Endometrial microvascular endothelial cells (primary cell): ENCODE measurements around the gene LSS. TPM values are rescaled to one million over a fixed set of nuclear protein-coding genes. Genes with fewer than 3 reads are reported as not detected.

Experiments
- in situ Hi-C: cut with HindIII; loops from 2 replicates; pipeline ENCODE4 v1.10.0; 2017; ENCODE audit warnings: low sequenced_read_pairs, low pct_unique_long_range_greater_than_20kb; ENCODE audit errors: inconsistent ontology term
- total RNA-seq: library from RNA; depleted of rRNA; stranded (reverse); fragments of >200 nt; gene quantifications from one replicate; pipeline ENCODE4 v1.2.3, GENCODE V29; 2015; ENCODE audit errors: inconsistent ontology term

Gene LSS
- total RNA-seq, 1 donor from 2014 or later: 57.2 TPM

- in situ Hi-C loops: no loop called here
Measured at GRCh38 chr21:46221664-46222435, 6.7 kb downstream of the LSS start.

- in situ Hi-C loops: no loop called here
Measured at GRCh38 chr21:46220847-46221246, 7.7 kb downstream of the LSS start.

GRCh38 chr21:46220275-46220810 is 8.2 kb downstream of the LSS start:
- in situ Hi-C loops: no loop called here

- in situ Hi-C loops: no loop called here
Measured at GRCh38 chr21:46219591-46220239, 8.9 kb downstream of the LSS start.

DNA sequence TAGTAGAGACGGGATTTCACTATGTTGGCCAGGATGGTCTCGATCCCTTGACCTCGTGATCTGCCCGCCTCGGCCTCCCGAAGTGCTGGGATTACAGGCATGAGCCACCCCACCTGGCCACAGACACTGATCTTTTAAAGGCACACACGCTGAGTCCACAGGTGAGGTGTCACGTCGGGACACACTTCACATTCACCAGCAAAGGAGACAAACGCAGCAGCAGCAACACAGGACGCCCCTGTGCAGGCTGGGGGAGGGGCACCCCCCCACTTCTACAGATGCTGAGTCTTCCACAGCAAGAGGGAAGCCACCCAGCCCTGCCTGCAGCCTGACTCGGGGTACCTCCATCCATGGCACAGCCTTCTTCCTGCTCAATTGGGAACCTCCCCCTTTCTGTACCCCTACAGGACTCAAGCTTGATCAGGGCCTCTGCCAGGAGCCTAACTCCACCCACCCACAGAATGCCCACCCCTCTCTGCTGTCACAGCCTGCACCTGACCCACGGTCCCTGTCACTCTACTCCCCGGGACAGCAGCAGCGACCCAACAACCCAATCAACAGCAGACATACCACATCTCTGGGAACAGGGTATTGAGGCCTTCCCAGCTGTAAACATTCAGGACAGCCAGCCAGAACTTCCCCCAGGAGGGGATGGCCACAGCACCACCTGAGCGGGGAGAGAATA is 9.5 kb downstream of the LSS start:
- in situ Hi-C loops: no loop called here

GRCh38 chr21:46217511-46218196 is 10.9 kb downstream of the LSS start:
- in situ Hi-C loops: no loop called here

- in situ Hi-C loops: no loop called here
Measured at GRCh38 chr21:46216132-46216747, 12.3 kb downstream of the LSS start.

GRCh38 chr21:46215436-46216131 is 13.0 kb downstream of the LSS start:
- in situ Hi-C loops: no loop called here

- in situ Hi-C loops: no loop called here
Measured at GRCh38 chr21:46214478-46215340, 13.9 kb downstream of the LSS start.

- in situ Hi-C loops: no loop called here
Measured at GRCh38 chr21:46213620-46214286, 14.8 kb downstream of the LSS start.

DNA sequence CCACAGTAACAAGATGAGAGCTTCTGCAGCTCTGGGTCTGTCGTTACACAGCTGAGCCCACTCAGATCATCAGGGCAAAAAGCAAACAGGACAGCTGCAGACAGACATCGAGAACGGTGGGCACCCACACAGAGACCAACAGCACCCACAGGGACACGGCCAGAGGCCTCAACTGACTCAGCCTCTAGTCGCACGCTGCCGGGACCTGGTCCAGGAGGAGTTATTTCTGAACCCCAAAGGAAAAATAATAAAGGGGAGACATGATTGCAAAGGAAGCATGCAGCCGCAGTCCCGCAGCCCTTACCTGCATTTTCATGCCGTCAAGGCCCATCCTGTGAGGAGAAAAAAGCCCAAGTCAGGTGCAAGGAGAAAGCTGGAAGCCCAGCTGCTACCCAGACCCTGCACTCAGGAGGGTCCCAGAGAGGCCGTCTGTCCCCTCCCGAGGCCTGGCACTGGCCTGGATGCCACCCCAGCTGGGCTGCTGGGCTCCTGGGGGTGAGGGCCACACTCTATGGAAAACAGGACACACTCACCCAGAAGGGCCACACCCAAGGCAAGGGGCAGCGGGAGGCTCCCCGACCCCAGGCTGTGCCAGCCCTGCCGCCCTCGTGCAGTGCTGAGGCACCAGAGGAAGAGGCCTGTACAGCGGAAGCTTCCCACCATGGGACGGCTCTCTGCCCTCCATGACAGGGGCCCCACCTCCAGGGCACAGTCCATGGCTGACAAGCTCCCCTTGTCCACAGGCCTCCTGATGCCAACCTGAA is 15.7 kb downstream of the LSS start:
- in situ Hi-C loops: no loop called here

GRCh38 chr21:46211786-46212720 is 16.5 kb downstream of the LSS start:
- in situ Hi-C loops: no loop called here

GRCh38 chr21:46211376-46211775 is 17.2 kb downstream of the LSS start:
- in situ Hi-C loops: no loop called here

- in situ Hi-C loops: no loop called here
Measured at GRCh38 chr21:46210378-46211136, 18.0 kb downstream of the LSS start.
